ENCODE results near the gene SIX1. TPM values are rescaled to one million over a fixed set of nuclear protein-coding genes. Genes with fewer than 3 reads are reported as not detected.

SIX1 gene
- total RNA-seq, 4 donors from 2014 or later: 0.42 to 0.58 (median 0.48) TPM

- H3K27me3 ChIP-seq: peaks cover 0 to 8% (median 0%) of the 10 kb centered on the region in 4 donors
- TF ChIP-seq POLR2A (IDR thresholded peaks at IDR 0.05; ENCODE audit: low read depth) (no peak), POLR2AphosphoS5 (IDR thresholded peaks at IDR 0.05) (no peak), EP300 (IDR thresholded peaks at IDR 0.05) (no peak), CTCF (IDR thresholded peaks at IDR 0.05) (no peak)
- DNase-seq (ENCODE audit: extremely low spot score): no peak
- no peak overlapping the region for H3K4me3 ChIP-seq
- H3K36me3 ChIP-seq: no peaks in the 10 kb centered on the region
- no peak overlapping the region for H3K27ac ChIP-seq (replicated peaks in 1 of 4)
- peaks cover 0 to 4% (median 0%) of the 10 kb centered on the region in 4 donors for H3K4me1 ChIP-seq
- WGBS: 27% methylated on average over 2 of the region's 2 CpGs
- H3K9me3 ChIP-seq: no peaks in the 10 kb centered on the region
- intact Hi-C loops (cut with DNase I): no loop called here
Measured at GRCh38 chr14:60622917-60623257, 26.4 kb downstream of the SIX1 start.

- 72% methylated on average over 5 of the region's 5 CpGs for WGBS
- intact Hi-C loops (cut with DNase I): no loop called here
- Histone ChIP-seq H3K27me3 (peaks cover 0 to 7% (median 0%) of the 10 kb centered on the region in 4 donors), H3K4me1 (peaks cover 0 to 4% (median 0%) of the 10 kb centered on the region in 4 donors), H3K4me3 (no peak overlapping the region), H3K36me3 (no peaks in the 10 kb centered on the region), H3K9me3 (no peaks in the 10 kb centered on the region), H3K27ac (replicated peaks in 1 of 4) (no peak overlapping the region)
- DNase-seq (ENCODE audit: extremely low spot score): no peak
- TF ChIP-seq POLR2AphosphoS5 (IDR thresholded peaks at IDR 0.05) (no peak), CTCF (IDR thresholded peaks at IDR 0.05) (no peak), EP300 (IDR thresholded peaks at IDR 0.05) (no peak), POLR2A (IDR thresholded peaks at IDR 0.05; ENCODE audit: low read depth) (no peak)
Measured at GRCh38 chr14:60622210-60622916, 26.9 kb downstream of the SIX1 start.

- H3K27me3 ChIP-seq: no peaks in the 10 kb centered on the region
- H3K4me3 ChIP-seq: no peak overlapping the region
- peaks cover 0 to 4% (median 0%) of the 10 kb centered on the region in 4 donors for H3K4me1 ChIP-seq
- no peak for DNase-seq (ENCODE audit: extremely low spot score)
- no peak for TF ChIP-seq CTCF (IDR thresholded peaks at IDR 0.05)
- TF ChIP-seq POLR2AphosphoS5 (IDR thresholded peaks at IDR 0.05): no peak
- no peak for TF ChIP-seq POLR2A (IDR thresholded peaks at IDR 0.05; ENCODE audit: low read depth)
- TF ChIP-seq EP300 (IDR thresholded peaks at IDR 0.05): no peak
- intact Hi-C loops (cut with DNase I): no loop called here
- no peak overlapping the region for H3K27ac ChIP-seq (replicated peaks in 1 of 4)
- H3K9me3 ChIP-seq: no peaks in the 10 kb centered on the region
- no peaks in the 10 kb centered on the region for H3K36me3 ChIP-seq
Measured at GRCh38 chr14:60621386-60621785, 27.9 kb downstream of the SIX1 start.

GRCh38 chr14:60618241-60618640 is 31.0 kb downstream of the SIX1 start:
- H3K27ac ChIP-seq (replicated peaks in 1 of 4): no peak overlapping the region
- H3K36me3 ChIP-seq: no peaks in the 10 kb centered on the region
- H3K4me1 ChIP-seq: no peaks in the 10 kb centered on the region
- intact Hi-C loops (cut with DNase I): no loop called here
- no peak for DNase-seq (ENCODE audit: extremely low spot score)
- no peak overlapping the region for H3K4me3 ChIP-seq
- peaks cover 0 to 10% (median 0%) of the 10 kb centered on the region in 4 donors for H3K27me3 ChIP-seq
- TF ChIP-seq EP300 (IDR thresholded peaks at IDR 0.05) (no peak), POLR2AphosphoS5 (IDR thresholded peaks at IDR 0.05) (no peak), CTCF (IDR thresholded peaks at IDR 0.05) (no peak), POLR2A (IDR thresholded peaks at IDR 0.05; ENCODE audit: low read depth) (no peak)
- 69% methylated on average over 2 of the region's 2 CpGs for WGBS
- H3K9me3 ChIP-seq: no peaks in the 10 kb centered on the region

Measured in esophagus muscularis mucosa (tissue), 4 donors.